HAP-1 (cell line): Measurements from ENCODE around the gene ELL.
A peak's percentile ranks its signal among the peaks of the same experiment; 100 is the strongest.

ENCODE experiments used
- DNase-seq, 2 experiments: peaks; one replicate each; pipeline ENCODE4 v3.0.0-alpha.2; 2016 to 2020; ENCODE audit warnings: low spot score in 2 of 2
- H3K27me3 ChIP-seq: fragments of 250-450 bp; sonication (Bioruptor Pico); 2 replicates; pipeline ENCODE4 v1.5.1; 2020; ENCODE audit warnings: low read depth, mild to moderate bottlenecking, moderate library complexity
- H3K36me3 ChIP-seq: fragments of 250-450 bp; sonication (Bioruptor Pico); replicated peaks from 2 replicates; pipeline ENCODE4 v1.5.1; 2020; ENCODE audit warnings: mild to moderate bottlenecking
- H3K4me1 ChIP-seq: fragments of 250-450 bp; sonication (Bioruptor Pico); 2 replicates; pipeline ENCODE4 v1.5.1; 2020; ENCODE audit warnings: mild to moderate bottlenecking
- H3K4me3 ChIP-seq: fragments of 250-450 bp; sonication (Bioruptor Pico); 2 replicates; pipeline ENCODE4 v1.5.1; 2020; ENCODE audit warnings: mild to moderate bottlenecking, moderate library complexity
- H3K9me3 ChIP-seq: fragments of 250-450 bp; sonication (Bioruptor Pico); 2 replicates; pipeline ENCODE4 v1.5.1; 2020; ENCODE audit warnings: mild to moderate bottlenecking, moderate library complexity
- in situ Hi-C: fragments of 300-500 bp; cut with MboI; formaldehyde crosslinking; loops from 3 replicates; pipeline ENCODE4 v1.14.3; 2020; ENCODE audit warnings: low sequenced_read_pairs, inconsistent platforms, mixed read lengths

The ELL gene

DNA sequence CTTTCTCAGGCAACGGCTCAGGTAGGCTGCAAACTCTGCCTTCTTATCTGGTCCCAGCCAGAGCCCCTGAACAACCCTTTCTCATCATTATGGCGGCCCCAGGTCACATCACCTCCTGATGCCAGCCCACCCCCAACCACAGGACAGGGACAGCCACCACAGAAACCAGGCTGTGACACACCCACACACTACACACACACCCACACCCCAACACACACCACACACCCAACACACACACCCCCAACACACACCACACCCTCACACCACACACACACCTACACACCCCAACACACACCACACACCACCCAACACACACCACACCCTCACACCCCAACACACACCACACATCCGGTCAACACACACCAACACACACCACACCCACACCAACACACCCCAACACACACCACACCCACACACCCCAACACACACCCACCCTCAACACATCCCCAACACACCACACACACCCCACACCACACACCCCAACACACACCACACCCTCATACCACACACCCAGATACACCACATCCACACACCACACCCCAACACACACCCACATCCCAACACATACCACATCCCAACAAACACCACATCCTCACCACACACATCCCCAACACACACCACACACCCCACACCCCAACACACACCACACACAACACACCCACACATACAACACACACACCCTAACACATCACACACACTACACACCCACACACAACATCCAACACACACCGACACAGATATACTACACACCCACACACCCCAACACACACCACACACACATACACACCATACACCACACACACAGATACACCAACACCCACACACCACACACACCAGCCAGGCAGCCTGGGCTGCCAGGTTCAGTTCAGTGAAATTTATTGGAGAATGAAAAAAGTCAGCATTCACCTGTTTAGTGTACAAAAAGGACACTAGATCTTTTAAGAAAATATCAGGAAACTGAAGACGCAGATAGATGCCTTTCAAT, 79.8 kb downstream of the ELL start:
- Histone ChIP-seq H3K27me3 (no peaks in the 10 kb centered on the region), H3K9me3 (no peaks in the 10 kb centered on the region), H3K36me3 (peaks cover 13% of the 10 kb centered on the region), H3K4me1 (peaks cover 17% of the 10 kb centered on the region), H3K4me3 (no peak overlapping the region)
- no peak for DNase-seq
- in situ Hi-C loops: no loop called here

DNA sequence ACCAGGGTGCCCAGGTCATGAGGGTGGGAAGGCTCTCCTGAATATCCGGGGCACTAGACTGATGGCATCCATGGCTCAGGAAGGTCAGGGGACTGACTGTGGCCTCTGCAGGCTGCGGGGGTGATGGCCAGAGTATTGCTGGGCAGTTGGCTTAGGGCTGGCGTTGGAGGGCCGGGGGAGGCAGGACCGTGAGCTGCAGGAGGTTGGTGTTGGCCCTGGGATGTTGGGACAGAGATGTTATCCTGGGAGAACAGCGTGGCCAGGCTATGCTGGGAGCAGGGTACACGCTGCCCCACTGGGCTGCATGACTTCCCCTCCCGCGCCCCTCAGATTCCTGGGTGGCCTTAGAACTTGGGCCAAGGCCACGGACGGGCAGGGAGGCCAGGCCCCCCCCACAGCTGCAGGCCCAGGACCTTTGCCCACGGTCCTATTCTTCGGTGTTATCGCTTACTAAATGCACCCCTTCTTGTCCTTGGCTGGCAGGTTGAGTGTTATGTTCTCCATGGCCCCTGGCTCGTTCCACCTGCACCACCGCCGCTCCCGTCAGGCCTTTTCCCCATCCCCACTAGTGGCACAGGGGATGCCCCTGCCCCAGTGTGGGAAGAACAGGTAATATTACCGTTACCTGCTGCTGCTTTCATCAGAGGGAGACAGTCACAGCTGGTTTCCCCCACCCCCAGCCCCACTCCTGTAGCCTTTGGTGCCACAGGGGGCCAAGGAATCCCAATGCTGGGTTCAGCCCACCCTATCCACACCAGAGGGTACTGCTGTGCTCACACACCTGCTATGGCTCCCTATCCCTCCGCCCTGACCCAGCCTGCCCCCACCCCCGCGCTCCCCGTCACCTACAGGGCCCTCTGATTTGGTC, 80.7 kb downstream of the ELL start:
- Histone ChIP-seq H3K4me1 (peaks cover 21% of the 10 kb centered on the region), H3K4me3 (no peak overlapping the region), H3K9me3 (no peaks in the 10 kb centered on the region), H3K36me3 (peaks cover 14% of the 10 kb centered on the region), H3K27me3 (no peaks in the 10 kb centered on the region)
- no peak for DNase-seq
- in situ Hi-C loops: no loop called here

DNA sequence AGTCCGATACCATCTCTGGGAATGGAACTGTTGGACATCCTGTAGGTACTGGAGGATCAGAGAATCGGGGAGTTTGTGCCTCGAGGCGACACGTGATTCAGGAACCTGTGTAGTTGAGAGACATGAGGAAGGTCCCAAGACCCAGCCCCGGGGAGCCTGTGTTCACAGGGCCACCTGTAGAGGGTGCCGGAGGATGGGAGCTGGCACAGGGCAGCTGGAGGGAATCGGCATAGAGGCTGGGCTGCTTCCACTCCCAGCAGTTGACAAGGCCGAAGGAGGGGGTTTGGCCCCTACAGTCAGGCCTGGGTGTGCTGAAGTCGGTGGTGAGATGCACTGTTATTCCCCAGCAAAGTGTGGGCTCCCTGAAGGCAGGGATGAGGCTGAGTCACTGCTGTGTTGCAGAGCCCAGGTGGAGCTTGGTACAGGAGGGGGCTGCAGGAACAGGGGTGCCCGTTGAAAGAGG, 81.4 kb downstream of the ELL start:
- peaks cover 21% of the 10 kb centered on the region for H3K4me1 ChIP-seq
- in situ Hi-C loops: no loop called here
- no peaks in the 10 kb centered on the region for H3K9me3 ChIP-seq
- H3K4me3 ChIP-seq: no peak overlapping the region
- peaks cover 15% of the 10 kb centered on the region for H3K36me3 ChIP-seq
- DNase-seq: peak in 1 of 2 experiments; percentile 65
- no peaks in the 10 kb centered on the region for H3K27me3 ChIP-seq

DNA sequence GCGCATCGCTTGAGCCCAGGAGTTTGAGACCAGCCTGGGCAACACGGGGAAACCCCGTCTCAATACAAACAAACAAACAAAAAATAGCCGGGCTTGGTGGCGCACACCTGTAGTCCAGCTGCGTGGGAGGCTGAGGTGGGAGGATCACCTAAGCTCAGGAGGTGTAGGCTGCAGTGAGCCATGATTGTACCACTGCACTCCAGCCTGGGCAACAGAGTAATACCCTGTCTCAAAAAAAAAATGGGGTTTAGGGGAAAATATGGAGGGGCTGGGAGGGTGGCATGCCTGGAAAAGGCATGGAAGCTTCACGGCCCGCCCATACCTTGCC, 82.0 kb downstream of the ELL start:
- Histone ChIP-seq H3K9me3 (no peaks in the 10 kb centered on the region), H3K27me3 (no peaks in the 10 kb centered on the region), H3K36me3 (peaks cover 18% of the 10 kb centered on the region), H3K4me3 (no peak overlapping the region), H3K4me1 (peaks cover 21% of the 10 kb centered on the region)
- in situ Hi-C loops: no loop called here
- no peak for DNase-seq

DNA sequence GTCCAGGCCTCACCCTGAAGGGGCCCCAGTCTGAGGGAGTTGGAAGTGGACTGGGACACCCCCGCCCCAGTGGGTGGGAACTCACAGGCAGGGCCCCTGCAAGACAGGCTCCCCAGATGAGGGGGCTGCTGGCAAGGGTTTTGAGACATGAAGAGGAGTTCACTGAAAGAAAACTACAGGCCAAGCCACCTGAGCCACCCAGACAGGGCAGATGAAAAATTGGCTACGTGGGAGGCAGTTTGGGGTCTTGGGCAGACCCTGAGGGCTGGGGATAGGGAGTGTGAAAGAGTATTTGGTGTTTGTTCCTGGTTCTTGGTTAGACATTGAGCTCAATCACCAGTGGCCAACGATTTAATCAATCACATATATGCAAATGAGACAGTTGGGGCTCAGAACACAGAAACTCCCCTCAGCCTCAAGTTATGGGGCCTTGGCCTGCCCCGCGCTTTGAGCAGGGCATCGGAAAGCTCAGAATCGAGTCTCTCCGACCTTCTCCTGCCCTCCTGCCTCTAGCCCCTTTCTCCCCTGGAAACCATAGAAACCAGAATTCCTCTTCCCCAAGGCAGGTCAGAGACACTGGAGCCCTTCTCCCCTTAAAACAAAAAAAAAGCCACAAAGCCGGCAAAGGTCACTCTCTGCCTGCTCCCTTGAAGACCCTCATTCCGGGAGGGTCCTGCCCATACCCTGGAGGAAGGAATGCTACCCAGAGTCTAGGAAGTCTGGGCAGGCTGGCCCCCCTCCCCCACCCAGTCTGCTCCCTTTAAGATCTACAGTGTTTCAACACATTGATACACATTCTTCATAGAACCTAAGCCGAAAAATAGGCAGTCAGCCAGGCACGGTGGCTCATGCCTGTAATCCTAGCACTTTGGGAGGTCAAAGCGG, 82.6 kb downstream of the ELL start:
- no peaks in the 10 kb centered on the region for H3K9me3 ChIP-seq
- DNase-seq: peak; percentile 38 to 79
- peaks cover 24% of the 10 kb centered on the region for H3K36me3 ChIP-seq
- H3K4me1 ChIP-seq: peaks cover 21% of the 10 kb centered on the region
- no peak overlapping the region for H3K4me3 ChIP-seq
- in situ Hi-C loops: no loop called here
- H3K27me3 ChIP-seq: no peaks in the 10 kb centered on the region

GRCh38 chr19:18438331-18439024, 83.4 kb downstream of the ELL start:
- in situ Hi-C loops: no loop called here
- Histone ChIP-seq H3K4me1 (peaks cover 21% of the 10 kb centered on the region), H3K4me3 (peak overlapping the region; percentile 62; the same call in 1 of the 2 replicates), H3K9me3 (no peaks in the 10 kb centered on the region), H3K36me3 (peaks cover 24% of the 10 kb centered on the region), H3K27me3 (no peaks in the 10 kb centered on the region)
- no peak for DNase-seq

DNA sequence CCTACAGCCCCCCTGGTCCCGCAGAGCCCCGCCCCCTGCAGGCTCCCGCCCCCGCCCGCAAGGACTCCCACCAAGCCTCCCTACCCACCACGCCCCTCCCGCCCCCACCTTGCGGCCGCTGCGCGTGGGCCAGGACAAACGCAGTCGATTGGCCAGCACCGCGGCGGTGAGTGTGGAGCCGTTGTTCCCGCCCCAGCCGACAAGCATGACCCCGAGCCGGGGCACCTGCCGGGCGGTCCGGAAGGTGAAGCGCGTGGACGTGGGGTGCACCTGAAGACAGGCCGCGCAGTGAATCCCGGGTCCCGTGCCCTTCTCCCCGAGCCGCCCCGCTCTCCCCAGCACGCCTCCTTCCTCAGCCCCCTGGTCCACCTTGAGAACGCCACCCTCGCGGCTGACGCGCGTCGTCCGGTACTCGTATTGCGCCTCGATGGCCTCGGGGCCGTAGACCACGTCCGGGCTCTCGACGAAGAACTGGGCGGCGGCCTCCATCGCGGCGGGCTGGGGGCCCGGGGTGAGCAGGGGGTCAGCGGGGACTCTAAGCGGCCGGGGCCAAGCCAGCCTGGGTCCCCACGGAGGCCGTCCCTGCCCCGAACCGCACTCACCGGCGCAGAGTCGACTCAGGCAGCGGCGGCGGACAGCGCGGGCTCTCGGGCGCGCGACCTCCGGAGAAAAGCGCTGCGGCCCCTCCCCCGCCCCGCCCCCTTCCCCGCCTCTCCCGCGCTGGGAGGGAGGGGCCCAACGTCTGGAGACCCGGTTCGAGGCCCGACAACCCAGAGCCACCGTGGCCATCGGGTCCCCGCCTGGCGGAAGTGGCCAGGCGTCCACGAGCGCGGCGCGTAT, 84.2 kb downstream of the ELL start, which contains the start of gene ISYNA1:
TSS of gene ISYNA1 (minus strand) at position 643 of the 840 bp plus-strand sequence. CDS start at position 489, 154 bp downstream.
- peaks cover 27% of the 10 kb centered on the region for H3K36me3 ChIP-seq
- in situ Hi-C loops: no loop called here
- H3K9me3 ChIP-seq: no peaks in the 10 kb centered on the region
- peaks cover 21% of the 10 kb centered on the region for H3K4me1 ChIP-seq
- H3K27me3 ChIP-seq: no peaks in the 10 kb centered on the region
- DNase-seq: peak; percentile 50 to 75
- H3K4me3 ChIP-seq: peak within 1 kb of the TSS; percentile 62

DNA sequence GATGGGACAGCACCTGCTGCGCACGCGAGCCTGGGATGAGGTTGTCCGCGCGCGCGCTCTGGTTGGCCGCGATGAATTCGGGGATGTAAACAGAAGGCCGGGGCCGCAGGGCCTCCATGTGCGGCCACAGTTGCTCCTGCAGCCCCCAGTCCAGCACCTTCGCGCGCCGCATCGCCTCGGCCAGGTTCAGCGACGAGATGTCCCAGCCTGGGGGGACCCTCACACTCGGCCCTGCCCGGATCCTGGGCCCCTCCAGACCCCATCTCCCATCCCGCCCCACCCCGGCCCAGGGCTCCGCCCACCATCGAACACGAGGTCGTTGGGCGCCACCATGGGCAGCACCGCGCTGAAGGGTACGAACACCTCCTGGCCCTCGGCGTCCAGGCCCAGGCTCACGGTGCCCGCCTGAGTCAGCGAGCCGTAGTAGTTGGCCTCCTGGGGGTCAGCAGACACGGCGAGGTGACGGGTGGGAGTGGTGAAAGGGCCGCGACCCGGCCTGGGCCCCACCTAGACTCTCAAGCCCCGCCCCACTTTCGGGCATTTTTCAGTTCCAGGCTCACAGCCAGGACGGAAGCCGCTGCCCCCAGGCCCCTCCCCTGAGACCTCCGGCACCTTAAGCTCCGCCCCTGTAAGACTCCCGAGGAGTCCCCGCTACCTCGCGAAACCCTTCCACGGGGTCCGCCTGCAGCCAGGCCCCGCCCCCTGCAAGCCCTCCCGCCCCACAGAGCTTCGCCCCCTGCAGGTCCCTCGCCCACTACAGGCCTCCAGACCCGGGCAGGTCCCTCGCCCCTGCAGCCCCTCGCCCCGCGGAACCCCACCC, 85.0 kb downstream of the ELL start:
- Histone ChIP-seq H3K9me3 (no peaks in the 10 kb centered on the region), H3K4me1 (peaks cover 21% of the 10 kb centered on the region), H3K36me3 (peaks cover 28% of the 10 kb centered on the region), H3K4me3 (peak overlapping the region; percentile 62), H3K27me3 (no peaks in the 10 kb centered on the region)
- in situ Hi-C loops: no loop called here
- DNase-seq: peak; percentile 85 to 98

- Histone ChIP-seq H3K27me3 (no peaks in the 10 kb centered on the region), H3K4me3 (peak overlapping the region; percentile 62), H3K36me3 (peaks cover 28% of the 10 kb centered on the region), H3K9me3 (no peaks in the 10 kb centered on the region), H3K4me1 (peaks cover 21% of the 10 kb centered on the region)
- DNase-seq: no peak
- in situ Hi-C loops: no loop called here
These were observed 85.8 kb downstream of the ELL start for GRCh38 chr19:18435842-18436670.

- DNase-seq: no peak
- no peaks in the 10 kb centered on the region for H3K27me3 ChIP-seq
- H3K4me1 ChIP-seq: peaks cover 21% of the 10 kb centered on the region
- no peaks in the 10 kb centered on the region for H3K9me3 ChIP-seq
- in situ Hi-C loops: no loop called here
- peaks cover 28% of the 10 kb centered on the region for H3K36me3 ChIP-seq
- H3K4me3 ChIP-seq: no peak overlapping the region
These were observed 86.6 kb downstream of the ELL start for GRCh38 chr19:18435178-18435841.
